Panc1 (cell line): ENCODE results near the gene DMRT2.

Experiments
- POLR2AphosphoS5 ChIP-seq: IDR thresholded peaks from 2 replicates; pipeline ENCODE4 v1.6.1; 2012; ENCODE audit warnings: mild to moderate bottlenecking, low read depth, low read length, moderate library complexity
- SIN3A ChIP-seq: IDR thresholded peaks from 2 replicates; pipeline ENCODE4 v1.6.1; 2012; ENCODE audit warnings: low read depth, mild to moderate bottlenecking, low read length, moderate library complexity, borderline replicate concordance; ENCODE audit not compliant: insufficient read depth
- TCF7L2 ChIP-seq: IDR thresholded peaks from 2 replicates; pipeline ENCODE4 v1.6.1; 2011; ENCODE audit warnings: mild to moderate bottlenecking, low read depth, low read length, inconsistent platforms
- TF ChIP-seq, protein P1 (sequence below): fragments of 450-650 bp; IDR thresholded peaks from 2 replicates; pipeline ENCODE4 v1.5.1; 2017; ENCODE audit warnings: mild to moderate bottlenecking
- TF ChIP-seq, protein P2 (sequence below), 2 experiments: IDR thresholded peaks; 2 replicates each; pipeline ENCODE4 v1.6.1; 2011 to 2012; ENCODE audit warnings: low read depth in 2 of 2, control low read depth in 1 of 2, low read length in 1 of 2, mild to moderate bottlenecking in 1 of 2, moderate library complexity in 1 of 2; ENCODE audit not compliant: insufficient read depth in 1 of 2

DNA sequence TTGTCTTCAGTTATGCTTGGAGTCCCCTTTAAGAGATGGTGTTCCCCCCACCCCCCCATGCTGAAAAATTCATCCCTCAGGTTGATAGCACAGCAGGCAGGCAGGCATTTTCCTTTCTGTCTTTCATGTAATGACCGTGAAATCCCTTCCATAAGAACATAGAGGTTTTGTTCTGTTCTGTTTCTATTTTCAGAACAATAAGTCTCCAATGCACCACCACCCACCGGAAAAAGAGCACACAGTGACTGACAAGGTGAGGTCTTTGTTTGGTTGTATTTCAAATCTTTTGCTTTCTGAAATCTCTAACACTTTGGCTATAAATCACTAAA, 52.4 kb downstream of the DMRT2 start:
- TF ChIP-seq, protein P1, sequence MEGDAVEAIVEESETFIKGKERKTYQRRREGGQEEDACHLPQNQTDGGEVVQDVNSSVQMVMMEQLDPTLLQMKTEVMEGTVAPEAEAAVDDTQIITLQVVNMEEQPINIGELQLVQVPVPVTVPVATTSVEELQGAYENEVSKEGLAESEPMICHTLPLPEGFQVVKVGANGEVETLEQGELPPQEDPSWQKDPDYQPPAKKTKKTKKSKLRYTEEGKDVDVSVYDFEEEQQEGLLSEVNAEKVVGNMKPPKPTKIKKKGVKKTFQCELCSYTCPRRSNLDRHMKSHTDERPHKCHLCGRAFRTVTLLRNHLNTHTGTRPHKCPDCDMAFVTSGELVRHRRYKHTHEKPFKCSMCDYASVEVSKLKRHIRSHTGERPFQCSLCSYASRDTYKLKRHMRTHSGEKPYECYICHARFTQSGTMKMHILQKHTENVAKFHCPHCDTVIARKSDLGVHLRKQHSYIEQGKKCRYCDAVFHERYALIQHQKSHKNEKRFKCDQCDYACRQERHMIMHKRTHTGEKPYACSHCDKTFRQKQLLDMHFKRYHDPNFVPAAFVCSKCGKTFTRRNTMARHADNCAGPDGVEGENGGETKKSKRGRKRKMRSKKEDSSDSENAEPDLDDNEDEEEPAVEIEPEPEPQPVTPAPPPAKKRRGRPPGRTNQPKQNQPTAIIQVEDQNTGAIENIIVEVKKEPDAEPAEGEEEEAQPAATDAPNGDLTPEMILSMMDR, result no peak
- no peak for TF ChIP-seq SIN3A
- no peak for TF ChIP-seq POLR2AphosphoS5
- TF ChIP-seq, protein P2, sequence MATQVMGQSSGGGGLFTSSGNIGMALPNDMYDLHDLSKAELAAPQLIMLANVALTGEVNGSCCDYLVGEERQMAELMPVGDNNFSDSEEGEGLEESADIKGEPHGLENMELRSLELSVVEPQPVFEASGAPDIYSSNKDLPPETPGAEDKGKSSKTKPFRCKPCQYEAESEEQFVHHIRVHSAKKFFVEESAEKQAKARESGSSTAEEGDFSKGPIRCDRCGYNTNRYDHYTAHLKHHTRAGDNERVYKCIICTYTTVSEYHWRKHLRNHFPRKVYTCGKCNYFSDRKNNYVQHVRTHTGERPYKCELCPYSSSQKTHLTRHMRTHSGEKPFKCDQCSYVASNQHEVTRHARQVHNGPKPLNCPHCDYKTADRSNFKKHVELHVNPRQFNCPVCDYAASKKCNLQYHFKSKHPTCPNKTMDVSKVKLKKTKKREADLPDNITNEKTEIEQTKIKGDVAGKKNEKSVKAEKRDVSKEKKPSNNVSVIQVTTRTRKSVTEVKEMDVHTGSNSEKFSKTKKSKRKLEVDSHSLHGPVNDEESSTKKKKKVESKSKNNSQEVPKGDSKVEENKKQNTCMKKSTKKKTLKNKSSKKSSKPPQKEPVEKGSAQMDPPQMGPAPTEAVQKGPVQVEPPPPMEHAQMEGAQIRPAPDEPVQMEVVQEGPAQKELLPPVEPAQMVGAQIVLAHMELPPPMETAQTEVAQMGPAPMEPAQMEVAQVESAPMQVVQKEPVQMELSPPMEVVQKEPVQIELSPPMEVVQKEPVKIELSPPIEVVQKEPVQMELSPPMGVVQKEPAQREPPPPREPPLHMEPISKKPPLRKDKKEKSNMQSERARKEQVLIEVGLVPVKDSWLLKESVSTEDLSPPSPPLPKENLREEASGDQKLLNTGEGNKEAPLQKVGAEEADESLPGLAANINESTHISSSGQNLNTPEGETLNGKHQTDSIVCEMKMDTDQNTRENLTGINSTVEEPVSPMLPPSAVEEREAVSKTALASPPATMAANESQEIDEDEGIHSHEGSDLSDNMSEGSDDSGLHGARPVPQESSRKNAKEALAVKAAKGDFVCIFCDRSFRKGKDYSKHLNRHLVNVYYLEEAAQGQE (IDR thresholded peaks at IDR 0.05; ENCODE audit: insufficient read depth in 1 of 2, low read depth in 2 of 2, low read length in 1 of 2), result no peak
- no peak for TF ChIP-seq TCF7L2
